ENCODE results near the gene LRRC30.
"Not testable (repeated sequence)": the region's sequence is repeated elsewhere in the genome, so short reads cannot be mapped to it uniquely, and the experiment has no call there.

Gene LRRC30

DNA sequence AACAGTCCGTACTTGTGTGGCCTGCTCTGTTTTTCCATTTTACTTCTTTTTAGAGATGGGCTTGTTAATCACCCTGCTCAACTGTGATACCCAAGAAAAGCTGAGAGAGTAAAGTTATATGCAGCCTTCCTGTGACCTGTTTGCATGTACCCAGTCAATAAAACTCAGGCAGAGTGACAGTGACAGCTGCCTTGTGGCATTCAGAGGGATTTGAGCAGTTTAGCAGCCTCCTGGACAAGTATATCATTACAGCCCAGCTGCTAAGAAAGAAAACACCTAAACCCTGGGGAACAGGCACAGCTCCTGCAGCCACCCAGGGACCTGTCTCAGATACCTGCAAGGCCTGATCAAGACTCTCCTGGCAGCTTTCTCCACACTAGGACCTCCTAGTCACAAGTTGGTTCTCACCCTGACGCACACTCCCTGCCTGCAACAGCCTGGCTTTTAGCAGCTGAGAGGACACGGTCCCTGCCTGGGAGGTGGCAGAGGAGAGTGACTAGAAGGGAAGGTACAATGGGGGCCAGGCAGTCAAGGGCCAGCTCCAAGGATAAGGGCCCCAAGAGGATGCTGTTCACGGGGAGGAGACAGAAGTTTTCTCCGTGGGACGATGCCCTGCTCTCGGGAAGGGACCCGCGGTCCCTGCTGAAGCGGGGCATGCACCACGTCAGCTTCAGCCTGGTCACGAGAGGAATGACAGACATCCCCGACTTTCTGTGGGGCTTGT is at the start of gene LRRC30:
Gene LRRC30 (plus strand): TSS at position 464 of the 724 bp plus-strand sequence. CDS start 50 bp downstream, at position 514.
- Histone ChIP-seq H3K79me2 (ENCODE audit: control insufficient read depth, insufficient read depth, low read length, unreplicated experiment) (no peaks in the 10 kb centered on the region), H2AFZ (ENCODE audit: low read length, unreplicated experiment) (no peak within 1 kb of the TSS), H3K36me3 (ENCODE audit: insufficient read depth, low read length) (no peaks in the 10 kb centered on the region), H3K4me3 (ENCODE audit: low read depth, low read length) (no peak within 1 kb of the TSS), H3K27ac (ENCODE audit: low read depth, low read length) (no peak within 1 kb of the TSS), H3K4me1 (ENCODE audit: control insufficient read depth, insufficient read depth, low read length, unreplicated experiment) (no peaks in the 10 kb centered on the region), H3K27me3 (ENCODE audit: insufficient read depth, low read length) (peaks cover 76% of the 10 kb centered on the region)

DNA sequence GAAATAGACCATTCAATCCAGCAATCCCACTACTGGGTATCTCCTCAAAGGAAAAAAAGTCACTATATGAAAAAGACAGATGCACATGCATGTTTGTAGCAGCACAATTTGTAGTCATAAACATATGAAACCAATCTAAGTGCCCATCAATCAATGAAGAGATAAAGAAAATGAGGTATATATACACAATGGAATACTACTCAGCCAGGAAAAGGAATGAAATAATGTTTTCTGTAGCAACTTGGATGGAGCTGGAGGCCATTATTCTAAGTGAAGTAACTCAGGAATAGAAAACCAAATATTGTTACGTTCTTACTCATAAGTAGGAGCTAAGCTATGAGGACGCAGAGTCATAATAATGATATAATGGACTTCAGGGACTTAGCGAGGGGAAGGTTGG is 45.2 kb upstream of the LRRC30 start:
- H3K36me3 ChIP-seq (ENCODE audit: insufficient read depth, low read length) = no peaks in the 10 kb centered on the region
- no peak overlapping the region for H3K4me3 ChIP-seq (ENCODE audit: low read depth, low read length)
- no peaks in the 10 kb centered on the region for H3K4me1 ChIP-seq (ENCODE audit: control insufficient read depth, insufficient read depth, low read length, unreplicated experiment)
- H2AFZ ChIP-seq (ENCODE audit: low read length, unreplicated experiment) = no peak overlapping the region
- H3K27ac ChIP-seq (ENCODE audit: low read depth, low read length) = no peak overlapping the region
- H3K79me2 ChIP-seq (ENCODE audit: control insufficient read depth, insufficient read depth, low read length, unreplicated experiment) = no peaks in the 10 kb centered on the region
- peaks cover 3% of the 10 kb centered on the region; the same call in 1 of the 2 replicates for H3K27me3 ChIP-seq (ENCODE audit: insufficient read depth, low read length)

DNA sequence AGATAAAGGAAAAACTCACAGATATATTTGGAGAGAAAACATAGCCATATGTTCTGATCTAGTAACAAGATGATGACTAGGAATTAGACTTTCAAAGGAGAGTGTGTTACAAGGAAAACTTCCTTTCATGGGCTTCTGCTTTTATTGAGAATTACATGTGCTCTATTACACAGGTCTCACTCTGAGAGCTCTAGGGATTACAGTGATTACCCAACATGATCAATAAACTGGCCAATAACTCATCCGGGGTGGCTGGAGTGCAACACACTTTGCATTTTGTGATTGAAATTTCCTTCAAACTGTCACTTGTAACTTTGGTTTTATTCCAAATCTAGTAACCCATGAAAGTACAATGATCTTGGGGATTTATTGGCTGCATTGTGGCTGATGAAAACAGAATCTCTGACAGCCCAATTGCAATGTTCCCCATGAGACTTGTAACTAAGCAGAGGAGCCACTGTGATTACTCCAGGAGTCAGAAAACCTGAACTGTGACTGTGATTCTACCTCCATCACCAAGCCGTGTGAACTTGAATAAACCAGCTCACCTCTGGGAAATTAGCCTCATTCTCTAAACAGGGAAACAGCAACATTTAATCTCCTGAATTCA is 40.2 kb upstream of the LRRC30 start:
- Histone ChIP-seq H3K79me2 (ENCODE audit: control insufficient read depth, insufficient read depth, low read length, unreplicated experiment) (no peaks in the 10 kb centered on the region), H2AFZ (ENCODE audit: low read length, unreplicated experiment) (peak overlapping the region; percentile 56), H3K36me3 (ENCODE audit: insufficient read depth, low read length) (no peaks in the 10 kb centered on the region), H3K4me1 (ENCODE audit: control insufficient read depth, insufficient read depth, low read length, unreplicated experiment) (no peaks in the 10 kb centered on the region), H3K4me3 (ENCODE audit: low read depth, low read length) (no peak overlapping the region), H3K27me3 (ENCODE audit: insufficient read depth, low read length) (no peaks in the 10 kb centered on the region), H3K27ac (ENCODE audit: low read depth, low read length) (no peak overlapping the region)

GRCh38 chr18:7191736-7192135 is 39.2 kb upstream of the LRRC30 start:
- Histone ChIP-seq H2AFZ (ENCODE audit: low read length, unreplicated experiment) (no peak overlapping the region), H3K36me3 (ENCODE audit: insufficient read depth, low read length) (no peaks in the 10 kb centered on the region), H3K27me3 (ENCODE audit: insufficient read depth, low read length) (no peaks in the 10 kb centered on the region), H3K4me3 (ENCODE audit: low read depth, low read length) (no peak overlapping the region), H3K27ac (ENCODE audit: low read depth, low read length) (no peak overlapping the region), H3K79me2 (ENCODE audit: control insufficient read depth, insufficient read depth, low read length, unreplicated experiment) (no peaks in the 10 kb centered on the region), H3K4me1 (ENCODE audit: control insufficient read depth, insufficient read depth, low read length, unreplicated experiment) (no peaks in the 10 kb centered on the region)

DNA sequence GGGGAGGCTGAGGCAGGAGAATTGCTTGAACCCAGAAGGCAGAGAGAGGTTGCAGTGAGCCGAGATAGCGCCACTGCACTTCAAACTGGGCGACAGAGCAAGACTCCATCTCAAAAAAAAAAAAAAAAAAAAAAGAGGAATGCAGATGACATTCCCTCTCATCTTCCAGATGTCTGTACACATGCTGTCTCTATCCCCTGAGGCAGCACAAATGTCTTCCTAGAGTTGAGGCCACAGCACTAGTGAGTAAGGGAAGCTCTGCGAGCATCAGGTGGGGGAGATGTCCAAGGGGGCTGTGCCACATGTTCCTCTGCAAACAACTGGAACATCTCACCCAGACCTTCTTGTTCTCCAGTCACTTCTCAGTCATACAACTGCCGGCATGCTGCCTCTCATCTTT is 35.6 kb upstream of the LRRC30 start:
- Histone ChIP-seq H3K27ac (ENCODE audit: low read depth, low read length) (no peak overlapping the region), H3K36me3 (ENCODE audit: insufficient read depth, low read length) (no peaks in the 10 kb centered on the region), H3K27me3 (ENCODE audit: insufficient read depth, low read length) (no peaks in the 10 kb centered on the region), H3K79me2 (ENCODE audit: control insufficient read depth, insufficient read depth, low read length, unreplicated experiment) (no peaks in the 10 kb centered on the region), H2AFZ (ENCODE audit: low read length, unreplicated experiment) (no peak overlapping the region), H3K4me3 (ENCODE audit: low read depth, low read length) (no peak overlapping the region), H3K4me1 (ENCODE audit: control insufficient read depth, insufficient read depth, low read length, unreplicated experiment) (no peaks in the 10 kb centered on the region)

DNA sequence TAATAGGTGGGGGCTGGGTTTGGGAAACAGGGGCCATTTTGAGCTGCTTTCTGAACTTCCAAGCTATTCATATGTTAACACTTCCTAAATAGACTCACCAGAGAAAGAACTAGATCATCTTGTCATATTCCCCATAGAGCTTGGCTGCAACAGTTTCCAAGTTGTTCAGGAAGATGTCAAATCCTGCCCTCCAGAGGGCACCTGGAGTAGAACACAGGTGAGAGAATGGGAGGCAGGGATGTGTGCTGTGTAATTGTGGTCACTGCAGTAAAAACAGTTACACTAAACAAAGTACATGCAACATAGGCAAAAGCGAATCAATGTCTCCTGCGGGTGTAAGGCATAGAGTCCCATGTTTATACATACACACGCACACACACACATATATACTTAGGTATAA is 34.5 kb upstream of the LRRC30 start:
- Histone ChIP-seq H3K4me1 (ENCODE audit: control insufficient read depth, insufficient read depth, low read length, unreplicated experiment) (no peaks in the 10 kb centered on the region), H3K79me2 (ENCODE audit: control insufficient read depth, insufficient read depth, low read length, unreplicated experiment) (no peaks in the 10 kb centered on the region), H3K36me3 (ENCODE audit: insufficient read depth, low read length) (no peaks in the 10 kb centered on the region), H2AFZ (ENCODE audit: low read length, unreplicated experiment) (no peak overlapping the region), H3K4me3 (ENCODE audit: low read depth, low read length) (no peak overlapping the region), H3K27me3 (ENCODE audit: insufficient read depth, low read length) (no peaks in the 10 kb centered on the region), H3K27ac (ENCODE audit: low read depth, low read length) (no peak overlapping the region)

DNA sequence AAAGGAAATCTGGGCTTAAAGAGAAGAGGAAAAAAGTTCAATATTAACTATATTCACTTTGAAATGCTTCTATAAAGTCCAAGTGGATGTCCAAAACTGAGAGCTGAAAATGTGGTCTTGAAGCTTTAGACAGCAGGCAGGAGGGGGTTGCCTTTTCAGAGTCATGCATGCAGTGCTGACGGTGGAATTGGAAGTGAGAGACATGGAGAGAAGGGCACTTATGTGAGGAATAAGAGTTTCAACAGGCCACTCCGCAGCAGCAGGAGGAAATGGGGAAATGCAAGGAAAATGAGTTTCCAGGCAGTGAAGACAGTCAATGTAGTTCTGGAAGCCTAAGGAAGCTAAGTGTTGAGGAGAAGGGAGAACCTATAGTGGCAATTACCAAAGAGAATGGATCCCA is 33.0 kb upstream of the LRRC30 start:
- Histone ChIP-seq H3K4me1 (ENCODE audit: control insufficient read depth, insufficient read depth, low read length, unreplicated experiment) (no peaks in the 10 kb centered on the region), H3K79me2 (ENCODE audit: control insufficient read depth, insufficient read depth, low read length, unreplicated experiment) (no peaks in the 10 kb centered on the region), H2AFZ (ENCODE audit: low read length, unreplicated experiment) (no peak overlapping the region), H3K4me3 (ENCODE audit: low read depth, low read length) (no peak overlapping the region), H3K36me3 (ENCODE audit: insufficient read depth, low read length) (no peaks in the 10 kb centered on the region), H3K27ac (ENCODE audit: low read depth, low read length) (no peak overlapping the region), H3K27me3 (ENCODE audit: insufficient read depth, low read length) (no peaks in the 10 kb centered on the region)

GRCh38 chr18:7198326-7198725 is 32.6 kb upstream of the LRRC30 start:
- Histone ChIP-seq H3K27ac (ENCODE audit: low read depth, low read length) (no peak overlapping the region), H3K4me3 (ENCODE audit: low read depth, low read length) (no peak overlapping the region), H3K36me3 (ENCODE audit: insufficient read depth, low read length) (no peaks in the 10 kb centered on the region), H3K27me3 (ENCODE audit: insufficient read depth, low read length) (no peaks in the 10 kb centered on the region), H3K4me1 (ENCODE audit: control insufficient read depth, insufficient read depth, low read length, unreplicated experiment) (no peaks in the 10 kb centered on the region), H2AFZ (ENCODE audit: low read length, unreplicated experiment) (no peak overlapping the region), H3K79me2 (ENCODE audit: control insufficient read depth, insufficient read depth, low read length, unreplicated experiment) (no peaks in the 10 kb centered on the region)

DNA sequence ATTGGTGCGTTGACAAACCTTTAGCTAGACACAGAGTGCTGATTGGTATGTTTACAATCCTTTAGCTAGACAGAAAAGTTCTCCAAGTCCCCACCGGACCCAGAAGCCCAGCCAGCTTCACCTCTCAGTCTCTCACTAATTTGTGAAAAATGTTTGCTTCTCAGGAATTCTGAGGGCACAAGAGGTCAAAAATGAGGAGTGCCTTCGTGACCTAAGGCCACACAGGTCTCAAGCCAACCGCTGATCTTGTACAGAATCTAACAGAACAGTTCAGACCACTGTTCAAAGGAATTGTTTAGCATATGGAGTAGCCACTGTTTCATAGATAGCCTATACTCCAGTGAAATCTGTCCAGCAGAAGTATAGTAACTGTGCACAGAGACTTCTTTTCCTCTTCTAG is 29.8 kb upstream of the LRRC30 start:
- no peaks in the 10 kb centered on the region for H3K27me3 ChIP-seq (ENCODE audit: insufficient read depth, low read length)
- H3K4me3 ChIP-seq (ENCODE audit: low read depth, low read length) = no peak overlapping the region
- H3K4me1 ChIP-seq (ENCODE audit: control insufficient read depth, insufficient read depth, low read length, unreplicated experiment) = no peaks in the 10 kb centered on the region
- no peak overlapping the region for H3K27ac ChIP-seq (ENCODE audit: low read depth, low read length)
- no peaks in the 10 kb centered on the region for H3K36me3 ChIP-seq (ENCODE audit: insufficient read depth, low read length)
- no peaks in the 10 kb centered on the region for H3K79me2 ChIP-seq (ENCODE audit: control insufficient read depth, insufficient read depth, low read length, unreplicated experiment)
- no peak overlapping the region for H2AFZ ChIP-seq (ENCODE audit: low read length, unreplicated experiment)

GRCh38 chr18:7202169-7202568 is 28.7 kb upstream of the LRRC30 start:
- no peaks in the 10 kb centered on the region for H3K36me3 ChIP-seq (ENCODE audit: insufficient read depth, low read length)
- H3K27ac ChIP-seq (ENCODE audit: low read depth, low read length) = no peak overlapping the region
- no peaks in the 10 kb centered on the region for H3K27me3 ChIP-seq (ENCODE audit: insufficient read depth, low read length)
- H3K4me1 ChIP-seq (ENCODE audit: control insufficient read depth, insufficient read depth, low read length, unreplicated experiment) = peaks cover under 1% of the 10 kb centered on the region
- H2AFZ ChIP-seq (ENCODE audit: low read length, unreplicated experiment) = no peak overlapping the region
- H3K79me2 ChIP-seq (ENCODE audit: control insufficient read depth, insufficient read depth, low read length, unreplicated experiment) = no peaks in the 10 kb centered on the region
- H3K4me3 ChIP-seq (ENCODE audit: low read depth, low read length) = no peak overlapping the region

GRCh38 chr18:7203601-7204000 is 27.3 kb upstream of the LRRC30 start:
- H3K27me3 ChIP-seq (ENCODE audit: insufficient read depth, low read length); H3K36me3 ChIP-seq (ENCODE audit: insufficient read depth, low read length); H3K4me3 ChIP-seq (ENCODE audit: low read depth, low read length); H3K79me2 ChIP-seq (ENCODE audit: control insufficient read depth, insufficient read depth, low read length, unreplicated experiment); H3K27ac ChIP-seq (ENCODE audit: low read depth, low read length); H2AFZ ChIP-seq (ENCODE audit: low read length, unreplicated experiment): not testable (repeated sequence)
- peaks cover 10% of the 10 kb centered on the region for H3K4me1 ChIP-seq (ENCODE audit: control insufficient read depth, insufficient read depth, low read length, unreplicated experiment)
